OCI-LY7 (cell line): ENCODE measurements around the gene MIEF1. TPM values are rescaled to one million over a fixed set of nuclear protein-coding genes. Genes with fewer than 3 reads are reported as not detected.
"Not testable (repeated sequence)": the region's sequence is repeated elsewhere in the genome, so short reads cannot be mapped to it uniquely, and the experiment has no call there.

ENCODE experiments used
- BruUV-seq: library from RNA; stranded (reverse); fragments of 400-500 nt; replicated peaks from 2 replicates; lab custom pipeline; 2021; lab: Mats Ljungman, UMichigan
- CTCF ChIA-PET: fragments of 300-600 bp; sonication (Branson Sonifier 250); formaldehyde crosslinking; loops from one replicate; lab custom pipeline; 2022; ENCODE audit warnings: antibody characterized with exemption; ENCODE audit not compliant: unreplicated experiment; lab: Charles Lee
- POLR2A ChIA-PET: fragments of 300-600 bp; sonication (Branson Sonifier 250); formaldehyde crosslinking; loops from one replicate; lab custom pipeline; 2022; ENCODE audit warnings: antibody characterized with exemption; lab: Charles Lee
- DNase-seq: peaks from one replicate; pipeline ENCODE4 v3.0.0-alpha.2; 2015; ENCODE audit warnings: low spot score
- H2AFZ ChIP-seq: fragments of 200-600 bp; sonication (generic), shearing (Covaris generic); 2 replicates; pipeline ENCODE4 v1.6.1; 2014; ENCODE audit warnings: mild to moderate bottlenecking, antibody characterized with exemption, low read length, moderate library complexity
- H3K27ac ChIP-seq: fragments of 200-600 bp; sonication (generic); 2 replicates; pipeline ENCODE4 v1.5.1; 2014; ENCODE audit warnings: mixed run types, low read depth, mild to moderate bottlenecking, moderate library complexity, low read length, inconsistent platforms; ENCODE audit not compliant: poor library complexity, severe bottlenecking
- H3K36me3 ChIP-seq: fragments of 200-600 bp; sonication (generic); 2 replicates; pipeline ENCODE4 v1.6.1; 2014; ENCODE audit warnings: mild to moderate bottlenecking, antibody characterized with exemption, low read length, moderate library complexity, mixed read lengths; ENCODE audit not compliant: insufficient read depth
- H3K4me1 ChIP-seq: fragments of 200-600 bp; sonication (generic); 2 replicates; pipeline ENCODE4 v1.5.1; 2014; ENCODE audit warnings: mild to moderate bottlenecking, low read length; ENCODE audit not compliant: insufficient read depth, poor library complexity, severe bottlenecking
- H3K4me2 ChIP-seq: fragments of 200-600 bp; sonication (generic); 2 replicates; pipeline ENCODE4 v1.6.1; 2014; ENCODE audit warnings: mild to moderate bottlenecking, low read length
- H3K4me3 ChIP-seq: fragments of 200-600 bp; sonication (generic); 2 replicates; pipeline ENCODE4 v1.5.1; 2014; ENCODE audit warnings: mild to moderate bottlenecking, low read depth, low read length; ENCODE audit not compliant: poor library complexity, severe bottlenecking
- H3K79me2 ChIP-seq: fragments of 200-600 bp; sonication (generic); 2 replicates; pipeline ENCODE4 v1.6.1; 2016; ENCODE audit warnings: low read depth, mild to moderate bottlenecking, low read length, moderate library complexity, mixed read lengths; ENCODE audit not compliant: insufficient read depth
- H3K9me2 ChIP-seq: fragments of 200-600 bp; sonication (generic); 2 replicates; pipeline ENCODE4 v1.6.1; 2016; ENCODE audit warnings: mild to moderate bottlenecking, low read length, mixed read lengths; ENCODE audit not compliant: insufficient read depth
- H3K9me3 ChIP-seq: fragments of 200-600 bp; sonication (generic); 2 replicates; pipeline ENCODE4 v1.6.1; 2014; ENCODE audit warnings: mild to moderate bottlenecking, mixed run types, low read length, mixed read lengths
- H4K20me1 ChIP-seq: fragments of 200-600 bp; sonication (generic); 2 replicates; pipeline ENCODE4 v1.6.1; 2014; ENCODE audit warnings: mild to moderate bottlenecking, antibody characterized with exemption, low read length, moderate library complexity, mixed read lengths; ENCODE audit not compliant: insufficient read depth
- CTCF ChIP-seq: fragments of 200-600 bp; sonication (generic); conservative IDR thresholded peaks from 2 replicates; pipeline ENCODE4 v1.5.1; 2014; ENCODE audit warnings: mild to moderate bottlenecking, antibody characterized with exemption, low read length, moderate library complexity, mixed read lengths
- EZH2phosphoT487 ChIP-seq: fragments of 200-600 bp; sonication (generic); IDR thresholded peaks from 2 replicates; pipeline ENCODE4 v1.6.1; 2018; ENCODE audit warnings: low read depth, borderline replicate concordance, mild to moderate bottlenecking, mixed run types, antibody characterized with exemption, low read length, moderate library complexity, mixed read lengths
- intact Hi-C: fragments of 100-400 bp; cut with micrococcal nuclease; formaldehyde crosslinking; loops from one replicate; pipeline ENCODE4 v1.10.0; 2022; ENCODE audit not compliant: unreplicated experiment
- total RNA-seq, 2 experiments: library from RNA; depleted of rRNA in 1 of 2; stranded (reverse); fragments of >200 nt in 1 of 2; shearing (Covaris generic) in 1 of 2; gene quantifications; 2 replicates each; pipeline ENCODE4 v1.2.3, GENCODE V29; 2014 to 2022

The MIEF1 gene
- total RNA-seq, 2 experiments from 2014 or later: 32.5 to 55.0 TPM

- ChIA-PET CTCF (interaction anchor here (0.5 to 1.0 kb wide), 4 partner anchors 9 to 121 kb away, joined by 3 to 35 read pairs (median 8); no protein-coding TSS in a partner anchor), POLR2A (interaction anchor here (0.5 to 1.3 kb wide), 14 partner anchors 9 to 1105 kb away, joined by 3 to 15 read pairs (median 4); partner anchors contain the start of gene MIEF1)
- peak; percentile 99 for DNase-seq
- TSS peak; percentile 93 for BruUV-seq
- peak overlapping the region; percentile 87 for H3K4me2 ChIP-seq
- TF ChIP-seq EZH2phosphoT487 (no peak), CTCF (peak; percentile 66)
- H3K36me3 ChIP-seq: peaks cover 82% of the 10 kb centered on the region
- H2AFZ ChIP-seq: peak overlapping the region; percentile 72; the same call in 1 of the 2 replicates
- peaks cover 25% of the 10 kb centered on the region for H4K20me1 ChIP-seq
- peaks cover 56% of the 10 kb centered on the region for H3K4me1 ChIP-seq
- intact Hi-C loops: no loop called here
- H3K4me3 ChIP-seq: peak overlapping the region; percentile 85
- no peaks in the 10 kb centered on the region for H3K9me2 ChIP-seq
- no peaks in the 10 kb centered on the region for H3K9me3 ChIP-seq
- peaks cover 86% of the 10 kb centered on the region for H3K79me2 ChIP-seq
- H3K27ac ChIP-seq: peak overlapping the region; percentile 89
These were observed 17.7 kb downstream of the MIEF1 start for GRCh38 chr22:39519681-39520225.

GRCh38 chr22:39520226-39521105, 18.4 kb downstream of the MIEF1 start, which contains the start of gene ATF4:
ATF4 (plus strand) TSS chr22:39520562; CDS start chr22:39521446, 884 bp downstream.
- no peaks in the 10 kb centered on the region for H3K9me2 ChIP-seq
- ChIA-PET CTCF (interaction anchor here (0.5 to 1.0 kb wide), 4 partner anchors 8 to 121 kb away, joined by 3 to 35 read pairs (median 8); no protein-coding TSS in a partner anchor), POLR2A (interaction anchor here (0.6 to 1.3 kb wide), 12 partner anchors 8 to 524 kb away, joined by 3 to 15 read pairs (median 4); partner anchors contain the start of gene MIEF1)
- peaks cover 82% of the 10 kb centered on the region for H3K36me3 ChIP-seq
- H3K79me2 ChIP-seq: peaks cover 79% of the 10 kb centered on the region
- H3K4me2 ChIP-seq: peak within 1 kb of the TSS; percentile 87
- TF ChIP-seq CTCF (no peak), EZH2phosphoT487 (no peak)
- peak within 1 kb of the TSS; percentile 72; the same call in 1 of the 2 replicates for H2AFZ ChIP-seq
- intact Hi-C loops: loop anchor here (1.0 kb wide), 1 partner anchor 18 kb away; the partner anchor contains the start of gene MIEF1
- H4K20me1 ChIP-seq: peaks cover 25% of the 10 kb centered on the region
- H3K9me3 ChIP-seq: no peaks in the 10 kb centered on the region
- peak within 1 kb of the TSS; percentile 85 for H3K4me3 ChIP-seq
- BruUV-seq: no TSS peak
- DNase-seq: peak; percentile 78
- peaks cover 56% of the 10 kb centered on the region for H3K4me1 ChIP-seq
- peak within 1 kb of the TSS; percentile 89 for H3K27ac ChIP-seq

GRCh38 chr22:39521106-39521885, 19.2 kb downstream of the MIEF1 start:
- CTCF ChIA-PET, BruUV-seq, H3K9me2 ChIP-seq, DNase-seq, H2AFZ ChIP-seq, H3K9me3 ChIP-seq, POLR2A ChIA-PET: not testable (repeated sequence)
- peak overlapping the region; percentile 85 for H3K4me3 ChIP-seq
- intact Hi-C loops: loop anchor here (1.0 kb wide), 1 partner anchor 19 kb away; the partner anchor contains the start of gene MIEF1
- H3K4me2 ChIP-seq: peak overlapping the region; percentile 81
- H3K36me3 ChIP-seq: peaks cover 81% of the 10 kb centered on the region
- peaks cover 71% of the 10 kb centered on the region for H3K79me2 ChIP-seq
- H3K4me1 ChIP-seq: peaks cover 56% of the 10 kb centered on the region
- H4K20me1 ChIP-seq: peaks cover 25% of the 10 kb centered on the region
- peak overlapping the region; percentile 89 for H3K27ac ChIP-seq

- Histone ChIP-seq H3K27ac (peak overlapping the region; percentile 89), H4K20me1 (peaks cover 25% of the 10 kb centered on the region), H3K79me2 (peaks cover 64% of the 10 kb centered on the region), H3K4me2 (peak overlapping the region; percentile 81), H3K4me3 (peak overlapping the region; percentile 85), H3K4me1 (peaks cover 64% of the 10 kb centered on the region), H3K36me3 (peaks cover 75% of the 10 kb centered on the region)
- H3K9me3 ChIP-seq, H2AFZ ChIP-seq, DNase-seq, H3K9me2 ChIP-seq, intact Hi-C loops, CTCF ChIA-PET, POLR2A ChIA-PET: not testable (repeated sequence)
- TSS peak; percentile 85 for BruUV-seq
These were observed 20.0 kb downstream of the MIEF1 start for GRCh38 chr22:39522091-39522490.
